GM12878 (cell line): ENCODE measurements around the gene ABCB9. TPM values are rescaled to one million over a fixed set of nuclear protein-coding genes. Genes with fewer than 3 reads are reported as not detected.

ENCODE experiments used
- ATAC-seq: fragments of 200-7000 bp; cut with Tn5 transposase; 3 replicates; pipeline ENCODE4 v1.9.1; 2020; ENCODE audit warnings: mild to moderate bottlenecking, moderate library complexity
- BruUV-seq: library from RNA; stranded (reverse); fragments of 400-500 nt; replicated peaks from 2 replicates; lab custom pipeline; 2021; lab: Mats Ljungman, UMichigan
- CTCF ChIA-PET: fragments of 300-600 bp; sonication (Branson Sonifier 250); formaldehyde crosslinking; extraction: SDS; loops from one replicate; lab custom pipeline; 2021; ENCODE audit warnings: inconsistent platforms; lab: Yijun Ruan, JAX
- POLR2A ChIA-PET: fragments of 350-600 bp; formaldehyde crosslinking; extraction: SDS; loops from one replicate; lab custom pipeline; 2021; ENCODE audit warnings: inconsistent platforms; lab: Charles Lee
- RAD21 ChIA-PET: fragments of 300-600 bp; sonication (Branson Sonifier 250); formaldehyde crosslinking; loops from one replicate; lab custom pipeline; 2023; ENCODE audit warnings: antibody characterized with exemption; ENCODE audit not compliant: unreplicated experiment; lab: Charles Lee
- SMC1A ChIA-PET: fragments of 300-600 bp; sonication (Branson Sonifier 250); formaldehyde crosslinking; loops from one replicate; lab custom pipeline; 2023; ENCODE audit not compliant: unreplicated experiment, uncharacterized antibody; lab: Charles Lee
- DNase-seq: peaks from one replicate; pipeline ENCODE4 v3.0.0-alpha.2; 2011; ENCODE audit warnings: low read depth, low spot score
- FAIRE-seq: peaks from 3 replicates; lab custom pipeline; 2011; peaks lifted over from hg19 to GRCh38; lab: Jason Lieb, UNC
- H2AFZ ChIP-seq: 2 replicates; pipeline ENCODE4 v1.6.0; 2011; ENCODE audit warnings: low read depth, low read length, control low read depth; ENCODE audit not compliant: control insufficient read depth
- H3K27ac ChIP-seq: 2 replicates; pipeline ENCODE4 v1.5.1; 2011; ENCODE audit warnings: control low read depth; ENCODE audit not compliant: control insufficient read depth, insufficient read depth
- H3K27me3 ChIP-seq, 2 experiments: replicated peaks in 1 of 2; 2 replicates each; pipeline versions ENCODE4 v1.6.0 to v1.6.1; 2011; ENCODE audit warnings: low read length in 1 of 2; ENCODE audit not compliant: control insufficient read depth in 2 of 2, insufficient read depth in 2 of 2
- H3K36me3 ChIP-seq, 2 experiments: 2 replicates each; pipeline ENCODE4 v1.5.1; 2011; ENCODE audit warnings: low read length in 1 of 2; ENCODE audit not compliant: control insufficient read depth in 2 of 2, insufficient read depth in 2 of 2
- H3K4me1 ChIP-seq: 2 replicates; pipeline ENCODE4 v1.6.1; 2011; ENCODE audit warnings: mild to moderate bottlenecking, low read length, moderate library complexity, mixed read lengths; ENCODE audit not compliant: control insufficient read depth, insufficient read depth
- H3K4me2 ChIP-seq: 2 replicates; pipeline ENCODE4 v1.6.0; 2011; ENCODE audit warnings: control low read depth; ENCODE audit not compliant: control insufficient read depth, insufficient read depth
- H3K4me3 ChIP-seq: fragments of 200-600 bp; sonication (generic); 2 replicates; pipeline ENCODE4 v1.5.1; 2016
- H3K79me2 ChIP-seq: 2 replicates; pipeline ENCODE4 v1.6.0; 2011; ENCODE audit warnings: low read length; ENCODE audit not compliant: control insufficient read depth, insufficient read depth
- H3K9ac ChIP-seq: 2 replicates; pipeline ENCODE4 v1.8.0; 2011; ENCODE audit warnings: low read length, control low read depth, mixed read lengths; ENCODE audit not compliant: control insufficient read depth, insufficient read depth
- H3K9me3 ChIP-seq: replicated peaks from 3 replicates; pipeline ENCODE4 v1.5.1; 2011; ENCODE audit warnings: mild to moderate bottlenecking, low read length; ENCODE audit not compliant: control insufficient read depth, insufficient read depth
- H4K20me1 ChIP-seq: 2 replicates; pipeline ENCODE4 v1.6.0; 2011; ENCODE audit not compliant: control insufficient read depth, insufficient read depth
- ATF7 ChIP-seq: fragments of 450-650 bp; IDR thresholded peaks from 2 replicates; pipeline ENCODE4 v1.6.1; 2016; ENCODE audit warnings: low read depth, mild to moderate bottlenecking
- MYC ChIP-seq: IDR thresholded peaks from 2 replicates; pipeline ENCODE4 v1.6.1; 2011; ENCODE audit warnings: mild to moderate bottlenecking, low read length, moderate library complexity, inconsistent platforms; ENCODE audit not compliant: insufficient read depth, insufficient replicate concordance, insufficient read length, severe bottlenecking
- PAX8 ChIP-seq: fragments of 450-650 bp; IDR thresholded peaks from 2 replicates; pipeline ENCODE4 v1.6.1; 2017; ENCODE audit warnings: mild to moderate bottlenecking, moderate library complexity
- POLR2AphosphoS5 ChIP-seq: IDR thresholded peaks from 2 replicates; pipeline ENCODE4 v1.6.1; 2011; ENCODE audit warnings: mild to moderate bottlenecking, low read length, inconsistent platforms
- ZZZ3 ChIP-seq: IDR thresholded peaks from 2 replicates; pipeline ENCODE4 v1.6.1; 2011; ENCODE audit warnings: low read depth; ENCODE audit not compliant: control insufficient read depth, insufficient read length
- WGBS: methylation state at CpG from one replicate; pipeline ENCODE4 v1.1.6; 2016; ENCODE audit warnings: low lambda C conversion rate; ENCODE audit not compliant: insufficient replicate concordance, insufficient coverage; ENCODE audit errors: missing lambda C conversion rate; 5-methylcytosine and 5-hydroxymethylcytosine counted together
- in situ Hi-C: fragments of 300-500 bp; cut with MboI; formaldehyde crosslinking; loops from 9 replicates; pipeline ENCODE4 v1.14.3; 2018; ENCODE audit warnings: mixed read lengths
- intact Hi-C: fragments of 100-400 bp; cut with micrococcal nuclease; formaldehyde crosslinking; loops from one replicate; pipeline ENCODE4 v1.14.2; 2022; ENCODE audit not compliant: unreplicated experiment
- polyA plus RNA-seq, 11 experiments: library from polyadenylated mRNA; depleted of rRNA in 4 of 11; unstranded in 6 of 11; stranded (reverse) in 5 of 11; fragments of >200 nt; fragmentation: Nextera tagmentation in 4 of 11; fragmentation: Illumina TruSeq in 1 of 11; extraction: Ambion mirVana in 4 of 11; extraction: Trizol in 1 of 11; gene quantifications; 1 replicate in 1 of 11; 2 replicates in 10 of 11; pipeline versions ENCODE4 v1.2.1 to v1.2.3, GENCODE V29; 2011 to 2016; ENCODE audit warnings: inconsistent platforms in 2 of 11, missing spikeins in 2 of 11, low read depth in 1 of 11
- total RNA-seq, 4 experiments: library from RNA; depleted of rRNA in 3 of 4; stranded (reverse); fragments of >200 nt in 3 of 4; fragmentation: Illumina TruSeq in 1 of 4; extraction: Trizol in 1 of 4; gene quantifications; 2 replicates each; pipeline versions ENCODE4 v1.2.1 to v1.2.3, GENCODE V29; 2013 to 2021
- TF ChIP-seq, protein P1 (sequence below): IDR thresholded peaks from 2 replicates; pipeline ENCODE4 v1.6.1; 2011; ENCODE audit warnings: borderline replicate concordance, low read depth, mild to moderate bottlenecking, moderate library complexity, low read length; ENCODE audit not compliant: insufficient read depth, poor library complexity, severe bottlenecking
- TF ChIP-seq, protein P2 (sequence below): IDR thresholded peaks from 2 replicates; pipeline ENCODE4 v1.6.1; 2011; ENCODE audit warnings: low read depth, low read length, improper control_type of control experiment, borderline replicate concordance
- TF ChIP-seq, protein P3 (sequence below): IDR thresholded peaks from 2 replicates; pipeline ENCODE4 v1.6.1; 2012; ENCODE audit warnings: low read depth, low read length, improper control_type of control experiment
- TF ChIP-seq, protein P4 (sequence below): fragments of 150-350 bp; IDR thresholded peaks from 2 replicates; pipeline ENCODE4 v1.6.1; 2016; ENCODE audit warnings: low read depth, low read length

Gene ABCB9
- total and polyA plus RNA-seq, 10 of the 15 experiments (the other 5 are each of a cell fraction or from before 2014, with no cell fraction given), result 0.37 to 4.9 (median 3.1) TPM

DNA sequence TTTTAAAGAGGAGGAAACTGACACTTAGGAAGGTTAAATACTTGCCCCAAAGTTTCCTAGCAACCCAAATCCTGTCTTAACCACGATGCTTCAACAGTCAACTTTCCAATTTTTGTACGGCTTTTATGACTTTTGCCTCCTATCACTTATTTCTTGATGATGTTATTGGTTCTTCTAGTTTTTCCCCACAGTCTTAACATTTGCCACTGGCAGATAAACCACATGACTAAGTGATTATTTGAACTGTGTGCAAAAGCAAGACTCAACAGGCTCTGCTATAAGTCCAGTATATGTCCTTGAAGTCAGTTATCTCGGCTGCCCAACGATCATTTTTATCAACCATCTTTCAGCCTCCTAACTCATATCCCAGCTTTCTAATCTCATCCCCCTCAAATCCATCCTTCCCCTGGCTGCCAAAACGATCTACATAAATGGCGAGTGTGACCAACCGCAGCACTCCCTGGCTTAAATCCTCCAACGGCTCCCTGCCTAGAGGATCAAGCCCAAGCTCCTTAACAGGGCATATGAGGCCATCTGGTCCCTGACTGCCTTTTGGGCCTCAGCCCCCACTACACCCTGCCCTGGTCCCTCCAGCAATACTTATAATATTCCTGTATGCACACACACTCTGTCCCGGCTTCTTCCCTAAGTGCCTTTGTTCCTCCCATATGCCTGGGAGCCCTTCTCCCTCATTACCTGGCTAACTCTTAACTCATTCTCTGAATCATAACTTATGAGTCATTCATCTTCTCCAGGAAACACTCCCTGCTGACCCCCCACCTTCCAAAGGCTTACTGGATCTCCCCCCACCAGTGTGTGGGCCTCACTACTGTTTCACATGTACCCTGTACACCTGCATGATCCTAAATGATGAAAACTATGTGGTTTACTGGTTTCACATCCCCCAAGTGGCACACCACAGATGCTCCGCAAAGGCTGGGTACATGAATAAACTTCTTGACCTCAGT lies 79.1 kb downstream of the ABCB9 start:
- H4K20me1 ChIP-seq, result no peaks in the 10 kb centered on the region; the same call in 1 of the 2 replicates
- H3K4me1 ChIP-seq, result peaks cover 36% of the 10 kb centered on the region
- peak overlapping the region; percentile 92 for H3K4me2 ChIP-seq
- 83% methylated on average over 10 of the region's 10 CpGs for WGBS
- no peaks in the 10 kb centered on the region for H3K9me3 ChIP-seq
- H3K36me3 ChIP-seq, result no peaks in the 10 kb centered on the region
- 0 out of 2 replicates have a peak overlapping the region, but pooled peaks have one; percentile 4 for H3K9ac ChIP-seq
- DNase-seq, result peak; percentile 84
- ChIA-PET RAD21 (interaction anchor here (1.5 to 3.2 kb wide), 4 partner anchors 14 to 39 kb away, joined by 4 to 17 read pairs (median 8); no protein-coding TSS in a partner anchor), SMC1A (interaction anchor here (1.4 to 7.6 kb wide), 7 partner anchors 10 to 48 kb away, joined by 4 to 64 read pairs (median 7); no protein-coding TSS in a partner anchor), POLR2A (interaction anchor here (0.5 to 4.5 kb wide), 7 partner anchors 8 to 112 kb away, joined by 4 to 23 read pairs (median 14); no protein-coding TSS in a partner anchor), CTCF (interaction anchor here (1.3 to 2.9 kb wide), 4 partner anchors 11 to 93 kb away, joined by 3 to 12 read pairs (median 8); no protein-coding TSS in a partner anchor)
- peak; percentile 70 for ATAC-seq
- no peak overlapping the region for H2AFZ ChIP-seq
- H3K79me2 ChIP-seq, result peaks cover 63% of the 10 kb centered on the region
- peak overlapping the region; percentile 71 for H3K27ac ChIP-seq
- BruUV-seq, result TSS peak; percentile 19
- peak; percentile 57 for FAIRE-seq
- in situ Hi-C loops (no loop called here), intact Hi-C loops (loop anchor here (1.0 to 10.0 kb wide), 3 partner anchors 14 to 1888 kb away; no protein-coding TSS in a partner anchor)
- no peaks in the 10 kb centered on the region for H3K27me3 ChIP-seq
- H3K4me3 ChIP-seq, result peak overlapping the region; percentile 51; the same call in 1 of the 2 replicates
- TF ChIP-seq PAX8 (no peak), ATF7 (peak; percentile 70), ZZZ3 (no peak), POLR2AphosphoS5 (no peak), MYC (no peak)
- TF ChIP-seq, protein P1, sequence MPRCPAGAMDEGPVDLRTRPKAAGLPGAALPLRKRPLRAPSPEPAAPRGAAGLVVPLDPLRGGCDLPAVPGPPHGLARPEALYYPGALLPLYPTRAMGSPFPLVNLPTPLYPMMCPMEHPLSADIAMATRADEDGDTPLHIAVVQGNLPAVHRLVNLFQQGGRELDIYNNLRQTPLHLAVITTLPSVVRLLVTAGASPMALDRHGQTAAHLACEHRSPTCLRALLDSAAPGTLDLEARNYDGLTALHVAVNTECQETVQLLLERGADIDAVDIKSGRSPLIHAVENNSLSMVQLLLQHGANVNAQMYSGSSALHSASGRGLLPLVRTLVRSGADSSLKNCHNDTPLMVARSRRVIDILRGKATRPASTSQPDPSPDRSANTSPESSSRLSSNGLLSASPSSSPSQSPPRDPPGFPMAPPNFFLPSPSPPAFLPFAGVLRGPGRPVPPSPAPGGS, result peak; percentile 44
- TF ChIP-seq, protein P2, sequence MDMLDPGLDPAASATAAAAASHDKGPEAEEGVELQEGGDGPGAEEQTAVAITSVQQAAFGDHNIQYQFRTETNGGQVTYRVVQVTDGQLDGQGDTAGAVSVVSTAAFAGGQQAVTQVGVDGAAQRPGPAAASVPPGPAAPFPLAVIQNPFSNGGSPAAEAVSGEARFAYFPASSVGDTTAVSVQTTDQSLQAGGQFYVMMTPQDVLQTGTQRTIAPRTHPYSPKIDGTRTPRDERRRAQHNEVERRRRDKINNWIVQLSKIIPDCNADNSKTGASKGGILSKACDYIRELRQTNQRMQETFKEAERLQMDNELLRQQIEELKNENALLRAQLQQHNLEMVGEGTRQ, result no peak
- TF ChIP-seq, protein P3, sequence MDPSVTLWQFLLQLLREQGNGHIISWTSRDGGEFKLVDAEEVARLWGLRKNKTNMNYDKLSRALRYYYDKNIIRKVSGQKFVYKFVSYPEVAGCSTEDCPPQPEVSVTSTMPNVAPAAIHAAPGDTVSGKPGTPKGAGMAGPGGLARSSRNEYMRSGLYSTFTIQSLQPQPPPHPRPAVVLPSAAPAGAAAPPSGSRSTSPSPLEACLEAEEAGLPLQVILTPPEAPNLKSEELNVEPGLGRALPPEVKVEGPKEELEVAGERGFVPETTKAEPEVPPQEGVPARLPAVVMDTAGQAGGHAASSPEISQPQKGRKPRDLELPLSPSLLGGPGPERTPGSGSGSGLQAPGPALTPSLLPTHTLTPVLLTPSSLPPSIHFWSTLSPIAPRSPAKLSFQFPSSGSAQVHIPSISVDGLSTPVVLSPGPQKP, result no peak
- TF ChIP-seq, protein P4, sequence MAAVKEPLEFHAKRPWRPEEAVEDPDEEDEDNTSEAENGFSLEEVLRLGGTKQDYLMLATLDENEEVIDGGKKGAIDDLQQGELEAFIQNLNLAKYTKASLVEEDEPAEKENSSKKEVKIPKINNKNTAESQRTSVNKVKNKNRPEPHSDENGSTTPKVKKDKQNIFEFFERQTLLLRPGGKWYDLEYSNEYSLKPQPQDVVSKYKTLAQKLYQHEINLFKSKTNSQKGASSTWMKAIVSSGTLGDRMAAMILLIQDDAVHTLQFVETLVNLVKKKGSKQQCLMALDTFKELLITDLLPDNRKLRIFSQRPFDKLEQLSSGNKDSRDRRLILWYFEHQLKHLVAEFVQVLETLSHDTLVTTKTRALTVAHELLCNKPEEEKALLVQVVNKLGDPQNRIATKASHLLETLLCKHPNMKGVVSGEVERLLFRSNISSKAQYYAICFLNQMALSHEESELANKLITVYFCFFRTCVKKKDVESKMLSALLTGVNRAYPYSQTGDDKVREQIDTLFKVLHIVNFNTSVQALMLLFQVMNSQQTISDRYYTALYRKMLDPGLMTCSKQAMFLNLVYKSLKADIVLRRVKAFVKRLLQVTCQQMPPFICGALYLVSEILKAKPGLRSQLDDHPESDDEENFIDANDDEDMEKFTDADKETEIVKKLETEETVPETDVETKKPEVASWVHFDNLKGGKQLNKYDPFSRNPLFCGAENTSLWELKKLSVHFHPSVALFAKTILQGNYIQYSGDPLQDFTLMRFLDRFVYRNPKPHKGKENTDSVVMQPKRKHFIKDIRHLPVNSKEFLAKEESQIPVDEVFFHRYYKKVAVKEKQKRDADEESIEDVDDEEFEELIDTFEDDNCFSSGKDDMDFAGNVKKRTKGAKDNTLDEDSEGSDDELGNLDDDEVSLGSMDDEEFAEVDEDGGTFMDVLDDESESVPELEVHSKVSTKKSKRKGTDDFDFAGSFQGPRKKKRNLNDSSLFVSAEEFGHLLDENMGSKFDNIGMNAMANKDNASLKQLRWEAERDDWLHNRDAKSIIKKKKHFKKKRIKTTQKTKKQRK, result no peak
